ENCODE results near the gene THPO.

Gene THPO

GRCh38 chr3:184325269-184325668 lies 52.7 kb downstream of the THPO start:
- H3K4me3 ChIP-seq (ENCODE audit: low read depth, low read length), result no peak overlapping the region
- no peaks in the 10 kb centered on the region for H3K4me1 ChIP-seq (ENCODE audit: control insufficient read depth, insufficient read depth, low read length)
- H3K9me3 ChIP-seq (ENCODE audit: control insufficient read depth, insufficient read depth, low read depth, low read length), result no peaks in the 10 kb centered on the region
- H3K27ac ChIP-seq (ENCODE audit: low read depth, low read length), result no peak overlapping the region
- no peaks in the 10 kb centered on the region for H3K27me3 ChIP-seq (ENCODE audit: control insufficient read depth, insufficient read depth, low read length)
- H3K36me3 ChIP-seq (ENCODE audit: control insufficient read depth, insufficient read depth, low read length), result peaks cover 100% of the 10 kb centered on the region
- H3K9ac ChIP-seq (ENCODE audit: low read length), result no peak overlapping the region

DNA sequence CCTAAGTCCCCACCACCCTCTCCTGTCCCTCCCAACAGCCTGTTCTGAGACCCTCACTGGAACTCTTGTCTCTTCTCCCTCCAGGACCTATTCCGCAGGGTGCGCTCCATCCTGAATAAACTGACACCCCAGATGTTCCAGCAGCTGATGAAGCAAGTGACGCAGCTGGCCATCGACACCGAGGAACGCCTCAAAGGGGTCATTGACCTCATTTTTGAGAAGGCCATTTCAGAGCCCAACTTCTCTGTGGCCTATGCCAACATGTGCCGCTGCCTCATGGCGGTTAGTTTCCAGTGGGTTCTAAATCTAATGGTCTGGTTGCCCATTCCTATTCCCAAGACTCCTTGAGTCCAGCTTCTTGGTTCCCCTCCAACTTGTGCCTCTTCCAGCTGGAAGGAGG lies 54.3 kb downstream of the THPO start:
- H3K27me3 ChIP-seq (ENCODE audit: control insufficient read depth, insufficient read depth, low read length), result no peaks in the 10 kb centered on the region
- no peak overlapping the region for H3K27ac ChIP-seq (ENCODE audit: low read depth, low read length)
- peaks cover 99% of the 10 kb centered on the region for H3K36me3 ChIP-seq (ENCODE audit: control insufficient read depth, insufficient read depth, low read length)
- no peak overlapping the region for H3K9ac ChIP-seq (ENCODE audit: low read length)
- H3K4me3 ChIP-seq (ENCODE audit: low read depth, low read length), result no peak overlapping the region
- H3K4me1 ChIP-seq (ENCODE audit: control insufficient read depth, insufficient read depth, low read length), result no peaks in the 10 kb centered on the region
- H3K9me3 ChIP-seq (ENCODE audit: control insufficient read depth, insufficient read depth, low read depth, low read length), result no peaks in the 10 kb centered on the region

DNA sequence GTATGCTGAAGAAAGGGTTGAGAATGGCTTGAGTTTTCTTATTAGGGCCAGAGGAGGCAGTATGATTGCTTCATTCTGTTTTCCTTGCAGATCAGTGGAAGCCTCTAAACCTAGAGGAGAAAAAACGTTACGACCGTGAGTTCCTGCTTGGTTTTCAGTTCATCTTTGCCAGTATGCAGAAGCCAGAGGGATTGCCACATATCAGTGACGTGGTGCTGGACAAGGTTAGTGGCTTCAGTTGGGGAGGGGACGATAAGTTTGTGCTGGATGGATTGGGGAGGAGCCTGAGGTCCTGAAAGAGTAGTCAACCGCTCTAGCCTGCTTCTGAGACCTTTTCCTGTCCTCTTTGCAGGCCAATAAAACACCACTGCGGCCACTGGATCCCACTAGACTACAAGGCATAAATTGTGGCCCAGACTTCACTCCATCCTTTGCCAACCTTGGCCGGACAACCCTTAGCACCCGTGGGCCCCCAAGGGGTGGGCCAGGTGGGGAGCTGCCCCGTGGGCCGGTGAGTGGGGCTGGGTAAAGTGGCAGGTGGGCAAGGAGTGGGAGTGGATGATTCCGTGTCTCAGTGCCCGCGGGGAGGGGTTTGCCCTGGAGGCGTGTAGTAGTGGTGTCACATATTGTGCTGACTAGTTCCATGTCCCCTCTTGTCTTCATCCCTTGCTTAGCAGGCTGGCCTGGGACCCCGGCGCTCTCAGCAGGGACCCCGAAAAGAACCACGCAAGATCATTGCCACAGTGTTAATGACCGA lies 55.1 kb downstream of the THPO start:
- Histone ChIP-seq H3K9ac (ENCODE audit: low read length) (no peak overlapping the region), H3K27me3 (ENCODE audit: control insufficient read depth, insufficient read depth, low read length) (no peaks in the 10 kb centered on the region), H3K4me3 (ENCODE audit: low read depth, low read length) (no peak overlapping the region), H3K36me3 (ENCODE audit: control insufficient read depth, insufficient read depth, low read length) (peaks cover 96% of the 10 kb centered on the region), H3K4me1 (ENCODE audit: control insufficient read depth, insufficient read depth, low read length) (no peaks in the 10 kb centered on the region), H3K9me3 (ENCODE audit: control insufficient read depth, insufficient read depth, low read depth, low read length) (no peaks in the 10 kb centered on the region), H3K27ac (ENCODE audit: low read depth, low read length) (no peak overlapping the region)
